GM12878 (cell line): Measurements from ENCODE around the gene CORO1C. TPM values are rescaled to one million over a fixed set of nuclear protein-coding genes. Genes with fewer than 3 reads are reported as not detected.

Experiments
- ATF7 ChIP-seq: fragments of 450-650 bp; IDR thresholded peaks from 2 replicates; pipeline ENCODE4 v1.6.1; 2016; ENCODE audit warnings: low read depth, mild to moderate bottlenecking
- BACH1 ChIP-seq: fragments of 450-650 bp; IDR thresholded peaks from 2 replicates; pipeline ENCODE4 v1.6.1; 2017; ENCODE audit warnings: mild to moderate bottlenecking, borderline replicate concordance
- BMI1 ChIP-seq: fragments of 450-650 bp; IDR thresholded peaks from 2 replicates; pipeline ENCODE4 v1.6.1; 2016; ENCODE audit warnings: mild to moderate bottlenecking, moderate library complexity, borderline replicate concordance
- BRCA1 ChIP-seq: IDR thresholded peaks from 2 replicates; pipeline ENCODE4 v1.6.1; 2011; ENCODE audit warnings: low read depth, low read length, improper control_type of control experiment
- CBFB ChIP-seq: IDR thresholded peaks from 2 replicates; pipeline ENCODE4 v1.6.1; 2016; ENCODE audit warnings: antibody characterized with exemption, low read depth
- CREB1 ChIP-seq: IDR thresholded peaks from 2 replicates; pipeline ENCODE4 v1.6.1; 2012; ENCODE audit warnings: low read depth, mild to moderate bottlenecking, inconsistent platforms
- DPF2 ChIP-seq: fragments of 450-650 bp; IDR thresholded peaks from 2 replicates; pipeline ENCODE4 v1.6.1; 2017; ENCODE audit warnings: mild to moderate bottlenecking
- E2F4 ChIP-seq: IDR thresholded peaks from 2 replicates; pipeline ENCODE4 v1.6.1; 2012; ENCODE audit warnings: low read depth, low read length, improper control_type of control experiment
- HDGF ChIP-seq: fragments of 450-650 bp; IDR thresholded peaks from 2 replicates; pipeline ENCODE4 v1.6.1; 2016; ENCODE audit warnings: antibody characterized with exemption
- IKZF1 ChIP-seq: fragments of 450-650 bp; conservative IDR thresholded peaks from 2 replicates; pipeline ENCODE4 v1.6.1; 2017; ENCODE audit warnings: antibody characterized with exemption, mild to moderate bottlenecking
- JUND ChIP-seq: IDR thresholded peaks from 2 replicates; pipeline ENCODE4 v1.6.1; 2012; ENCODE audit warnings: low read depth, mild to moderate bottlenecking, low read length, improper control_type of control experiment, moderate library complexity
- KDM1A ChIP-seq: fragments of 200-600 bp; sonication (generic); IDR thresholded peaks from 2 replicates; pipeline ENCODE4 v1.6.1; 2016; ENCODE audit warnings: borderline replicate concordance
- LARP7 ChIP-seq: fragments of 450-650 bp; IDR thresholded peaks from 2 replicates; pipeline ENCODE4 v1.6.1; 2017; ENCODE audit warnings: mild to moderate bottlenecking
- MAX ChIP-seq: IDR thresholded peaks from 2 replicates; pipeline ENCODE4 v1.6.1; 2012; ENCODE audit warnings: low read depth, low read length, improper control_type of control experiment
- MLLT1 ChIP-seq: fragments of 450-650 bp; IDR thresholded peaks from 2 replicates; pipeline ENCODE4 v1.6.1; 2016; ENCODE audit warnings: mild to moderate bottlenecking
- MYB ChIP-seq: fragments of 150-350 bp; IDR thresholded peaks from 2 replicates; pipeline ENCODE4 v1.6.1; 2014; ENCODE audit warnings: mild to moderate bottlenecking, low read depth, low read length, borderline replicate concordance
- NFYA ChIP-seq: IDR thresholded peaks from 2 replicates; pipeline ENCODE4 v1.6.1; 2011; ENCODE audit warnings: low read depth, mild to moderate bottlenecking, low read length, improper control_type of control experiment, borderline replicate concordance
- NR2C2 ChIP-seq: IDR thresholded peaks from 2 replicates; pipeline ENCODE4 v1.6.1; 2011; ENCODE audit warnings: borderline replicate concordance, low read depth; ENCODE audit not compliant: control insufficient read depth, insufficient read length
- POLR2A ChIP-seq: IDR thresholded peaks from 2 replicates; pipeline ENCODE4 v1.6.1; 2011; ENCODE audit warnings: low read depth, mild to moderate bottlenecking, low read length
- RELA ChIP-seq: fragments of 450-650 bp; IDR thresholded peaks from 2 replicates; pipeline ENCODE4 v1.8.0; 2014; ENCODE audit warnings: borderline replicate concordance; ENCODE audit not compliant: partially characterized antibody
- RELB ChIP-seq: fragments of 450-650 bp; IDR thresholded peaks from 2 replicates; pipeline ENCODE4 v1.6.1; 2017; ENCODE audit warnings: low read depth, mild to moderate bottlenecking, moderate library complexity
- SREBF1 ChIP-seq: IDR thresholded peaks from 2 replicates; pipeline ENCODE4 v1.6.1; 2012; ENCODE audit warnings: mild to moderate bottlenecking, low read length
- SRF ChIP-seq, 2 experiments: IDR thresholded peaks; 2 replicates each; pipeline ENCODE4 v1.6.1; 2011; ENCODE audit warnings: low read depth in 2 of 2, low read length in 2 of 2, mild to moderate bottlenecking in 1 of 2, moderate library complexity in 1 of 2
- TARDBP ChIP-seq: IDR thresholded peaks from 2 replicates; pipeline ENCODE4 v1.6.1; 2016; ENCODE audit warnings: borderline replicate concordance
- USF2 ChIP-seq: IDR thresholded peaks from 2 replicates; pipeline ENCODE4 v1.6.1; 2011; ENCODE audit warnings: low read depth, low read length, improper control_type of control experiment, borderline replicate concordance
- WRNIP1 ChIP-seq: IDR thresholded peaks from 2 replicates; pipeline ENCODE4 v1.6.1; 2011; ENCODE audit warnings: low read depth, low read length, improper control_type of control experiment, borderline replicate concordance
- ZBTB33 ChIP-seq: fragments of 450-650 bp; IDR thresholded peaks from 2 replicates; pipeline ENCODE4 v1.6.1; 2017; ENCODE audit warnings: mild to moderate bottlenecking
- polyA plus RNA-seq, 11 experiments: library from polyadenylated mRNA; depleted of rRNA in 4 of 11; unstranded in 6 of 11; stranded (reverse) in 5 of 11; fragments of >200 nt; fragmentation: Nextera tagmentation in 4 of 11; fragmentation: Illumina TruSeq in 1 of 11; extraction: Ambion mirVana in 4 of 11; extraction: Trizol in 1 of 11; gene quantifications; 1 replicate in 1 of 11; 2 replicates in 10 of 11; pipeline versions ENCODE4 v1.2.1 to v1.2.3, GENCODE V29; 2011 to 2016; ENCODE audit warnings: inconsistent platforms in 2 of 11, missing spikeins in 2 of 11, low read depth in 1 of 11
- total RNA-seq, 4 experiments: library from RNA; depleted of rRNA in 3 of 4; stranded (reverse); fragments of >200 nt in 3 of 4; fragmentation: Illumina TruSeq in 1 of 4; extraction: Trizol in 1 of 4; gene quantifications; 2 replicates each; pipeline versions ENCODE4 v1.2.1 to v1.2.3, GENCODE V29; 2013 to 2021

CORO1C gene
- total and polyA plus RNA-seq, 10 of the 15 experiments (the other 5 are each of a cell fraction or from before 2014, with no cell fraction given): 52.7 to 254 (median 171) TPM

- TF ChIP-seq ZBTB33 (no peak), MLLT1 (0 out of 2 replicates have a peak, but pooled peaks have one; percentile 28), MYB (no peak), LARP7 (no peak), SRF (IDR thresholded peaks at IDR 0.05; ENCODE audit: low read depth in 2 of 2, low read length in 2 of 2) (no peak), E2F4 (no peak), DPF2 (0 out of 2 replicates have a peak, but pooled peaks have one; percentile 25), BRCA1 (no peak), ATF7 (peak; percentile 80), SREBF1 (no peak), KDM1A (no peak), USF2 (no peak), CREB1 (no peak), BMI1 (no peak), RELB (no peak), RELA (no peak), POLR2A (no peak), BACH1 (no peak), TARDBP (no peak), NFYA (no peak), IKZF1 (peak; percentile 52; the same call in 1 of the 2 replicates), WRNIP1 (no peak), CBFB (peak; percentile 82; the same call in 1 of the 2 replicates), NR2C2 (no peak), JUND (no peak), HDGF (no peak), MAX (no peak)
These were observed 40.9 kb upstream of the CORO1C start (continued) for GRCh38 chr12:108772247-108772646.
